NK-92 (cell line): ENCODE data around the gene WDR93.

Source experiments
- DNase-seq: peaks from one replicate; lab custom pipeline; 2025; ENCODE audit not compliant: unreplicated experiment; lab: John Stamatoyannopoulos, UW

Gene WDR93

GRCh38 chr15:89662893-89663626 lies 27.6 kb upstream of the WDR93 start:
- DNase-seq, result no peak

DNA sequence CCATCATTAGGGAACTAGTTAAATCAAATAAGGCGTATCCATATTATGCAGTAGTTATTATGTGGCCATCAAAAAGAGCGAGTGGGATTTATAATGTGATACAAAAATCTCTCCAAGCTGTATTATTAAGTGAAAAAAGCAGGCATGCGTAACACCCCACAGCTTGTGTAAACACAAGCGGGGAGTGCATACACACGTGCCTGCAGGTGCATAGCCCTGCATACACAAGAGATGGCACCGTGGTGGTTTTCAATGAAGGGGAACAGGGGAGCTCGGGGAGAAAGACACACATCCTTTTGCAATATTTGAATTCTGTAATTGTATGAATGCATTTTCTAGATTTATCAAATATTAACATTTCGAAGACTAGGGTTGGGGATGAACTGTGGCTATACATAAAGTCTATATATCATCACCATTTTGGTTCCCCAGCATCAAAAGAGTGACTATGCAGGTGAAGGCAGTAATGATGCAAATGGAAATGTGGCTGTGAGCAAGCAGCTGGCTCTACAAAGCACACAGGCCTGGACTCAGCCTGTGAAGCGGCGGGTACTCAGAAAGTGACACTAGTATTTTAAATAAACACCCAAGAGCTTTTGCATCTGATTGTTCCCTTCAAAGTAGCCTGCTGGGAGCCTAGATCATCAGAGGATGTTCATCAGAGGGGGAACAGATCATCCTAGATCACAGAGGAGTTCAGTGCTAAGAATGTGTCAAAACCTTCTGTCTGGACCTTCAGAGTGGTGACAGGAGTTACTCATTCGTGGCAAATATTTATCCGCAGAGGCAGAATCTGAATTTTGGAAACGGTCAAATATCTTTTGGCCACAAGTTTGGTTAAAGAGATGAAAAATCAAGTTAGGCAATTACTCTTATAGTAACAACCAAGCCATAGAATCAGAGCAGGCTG lies 25.9 kb upstream of the WDR93 start:
- no peak for DNase-seq

DNA sequence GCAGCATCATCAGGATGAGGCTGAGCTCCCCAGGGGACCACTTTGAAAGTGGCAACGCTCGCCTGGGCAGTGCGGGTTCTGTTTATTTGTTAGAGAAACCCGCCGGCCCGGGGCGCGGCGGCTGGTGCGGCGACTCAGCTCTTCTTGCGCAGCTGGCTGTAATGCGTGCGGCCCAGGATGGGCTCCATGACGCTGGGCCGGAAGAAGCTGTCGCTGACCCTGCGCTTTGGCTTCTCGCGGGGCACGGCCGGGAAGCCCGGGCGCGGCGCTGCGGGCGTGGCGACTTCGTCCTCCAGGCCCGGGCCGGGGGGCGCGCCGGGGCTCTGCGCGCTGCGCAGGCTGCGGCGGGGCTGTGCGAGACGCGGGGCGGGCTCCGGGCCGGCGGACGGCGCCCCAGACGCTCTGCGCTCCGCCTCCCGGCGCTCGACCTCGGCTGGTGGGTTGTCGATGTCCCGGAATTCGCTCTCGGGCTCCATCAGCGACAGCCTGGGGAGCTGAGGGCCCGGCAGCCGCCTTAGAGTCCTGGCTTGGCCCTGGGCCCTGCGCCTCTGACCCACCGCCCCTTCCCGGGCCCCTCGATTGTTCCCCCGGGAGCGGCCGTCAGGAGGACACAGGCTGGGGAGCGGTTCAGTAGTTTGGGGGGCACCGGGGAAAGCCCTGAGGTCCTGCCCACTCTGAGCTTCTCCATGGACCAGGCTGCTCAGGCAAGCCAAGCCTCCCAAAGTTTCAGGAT lies 25.0 kb upstream of the WDR93 start:
- DNase-seq, result no peak

GRCh38 chr15:89666184-89666857 lies 24.3 kb upstream of the WDR93 start:
- DNase-seq, result no peak

GRCh38 chr15:89666858-89667705 lies 23.5 kb upstream of the WDR93 start:
- DNase-seq, result no peak

- DNase-seq, result no peak
These were observed 23.0 kb upstream of the WDR93 start for GRCh38 chr15:89667706-89667960.

GRCh38 chr15:89668171-89668570 lies 22.4 kb upstream of the WDR93 start:
- DNase-seq, result no peak

DNA sequence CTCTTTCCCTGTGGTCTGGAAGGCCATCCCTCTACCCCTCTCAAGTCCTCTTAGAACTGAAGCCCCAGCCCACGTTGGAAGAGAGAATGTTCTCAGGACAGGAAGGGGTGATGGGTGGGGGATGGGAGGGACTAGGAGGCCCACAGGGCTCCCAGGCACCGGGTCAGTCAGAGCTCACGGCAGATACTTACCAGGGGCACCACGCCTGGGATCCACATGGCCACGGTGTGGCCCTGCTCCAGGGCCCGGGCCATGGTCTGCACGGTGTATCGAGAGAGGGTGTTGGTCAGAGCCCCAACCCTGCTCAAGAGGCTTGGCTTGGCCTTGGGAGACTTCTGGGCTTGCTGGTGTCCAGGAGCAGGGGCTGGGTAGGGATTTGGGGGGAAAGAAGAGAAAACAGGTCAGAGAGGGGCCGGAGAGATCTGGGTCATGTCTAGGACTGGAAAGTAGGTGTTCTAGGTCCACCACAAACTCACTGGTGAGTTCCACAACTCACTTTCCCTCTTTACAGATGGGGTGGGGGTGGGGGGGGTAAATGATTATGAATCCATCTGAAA lies 21.2 kb upstream of the WDR93 start:
- no peak for DNase-seq

DNA sequence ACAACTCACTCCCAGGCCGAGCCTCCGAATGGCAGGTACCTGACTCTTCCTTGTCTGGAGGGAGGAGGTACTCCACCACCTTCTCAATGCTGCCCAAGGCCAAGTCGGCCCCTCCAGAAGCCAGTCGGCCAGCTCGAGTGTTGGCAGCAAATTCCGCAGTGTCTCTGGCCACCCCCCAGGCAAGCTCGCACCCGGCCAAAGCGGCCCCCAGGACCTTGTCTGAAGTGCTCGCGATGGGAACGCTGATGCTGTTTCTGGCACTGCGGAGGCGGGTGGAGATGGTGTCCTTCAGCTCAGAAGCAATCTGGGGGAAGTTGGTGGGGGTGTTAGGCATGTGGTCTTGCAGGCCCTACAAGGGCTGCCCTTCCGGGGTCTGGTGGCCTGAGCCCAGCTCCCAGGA lies 20.7 kb upstream of the WDR93 start:
- DNase-seq, result no peak

DNA sequence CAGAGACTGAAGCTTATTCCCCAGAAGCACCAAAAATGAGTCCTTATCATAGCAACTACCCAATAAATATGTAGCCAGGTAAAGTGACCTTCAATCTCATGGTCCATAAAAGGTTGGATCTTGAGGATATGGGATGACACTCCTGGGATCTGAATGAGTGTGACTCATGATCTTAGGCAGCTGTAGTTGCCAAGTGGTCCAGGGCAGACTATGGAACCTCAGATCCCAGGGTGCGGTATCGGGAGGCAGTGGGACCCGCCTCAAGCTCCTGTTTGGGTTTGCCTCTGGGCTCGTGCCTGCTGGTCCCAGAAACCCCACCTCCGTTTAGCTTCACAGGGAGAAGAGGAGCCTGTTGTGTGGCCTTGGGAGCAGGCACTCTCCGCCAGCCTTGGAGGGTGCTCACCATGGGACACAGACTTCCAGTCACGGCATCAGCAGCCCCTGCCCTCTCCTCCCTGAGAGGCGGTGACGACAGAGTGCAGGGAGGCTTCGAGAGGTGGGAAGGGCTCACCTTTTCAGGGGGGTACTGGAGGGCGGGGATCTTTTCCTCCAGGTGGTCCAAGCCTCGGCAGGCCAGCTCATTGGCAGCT lies 19.5 kb upstream of the WDR93 start:
- no peak for DNase-seq

DNA sequence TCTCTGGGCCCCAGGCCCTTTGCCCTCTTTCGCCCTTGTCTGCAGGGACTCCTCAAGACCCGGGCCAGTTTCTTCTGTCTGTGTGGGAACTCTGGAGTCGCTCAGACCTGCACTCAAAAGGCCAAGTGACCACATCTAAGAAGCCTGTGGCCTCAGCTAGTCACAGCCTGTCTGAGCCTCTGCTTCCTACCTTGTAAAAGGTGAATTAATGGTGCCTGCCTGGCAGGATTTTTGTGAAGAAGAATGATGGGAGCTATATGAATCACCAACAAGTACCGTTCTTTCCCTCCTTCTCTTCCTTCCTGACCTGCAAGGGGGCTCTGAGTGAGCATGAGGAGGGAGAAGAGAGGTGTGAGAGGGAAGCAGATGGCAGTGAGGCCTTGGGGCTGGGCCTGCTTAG lies 18.9 kb upstream of the WDR93 start:
- no peak for DNase-seq

GRCh38 chr15:89672221-89673164 lies 18.1 kb upstream of the WDR93 start:
- DNase-seq, result no peak

DNA sequence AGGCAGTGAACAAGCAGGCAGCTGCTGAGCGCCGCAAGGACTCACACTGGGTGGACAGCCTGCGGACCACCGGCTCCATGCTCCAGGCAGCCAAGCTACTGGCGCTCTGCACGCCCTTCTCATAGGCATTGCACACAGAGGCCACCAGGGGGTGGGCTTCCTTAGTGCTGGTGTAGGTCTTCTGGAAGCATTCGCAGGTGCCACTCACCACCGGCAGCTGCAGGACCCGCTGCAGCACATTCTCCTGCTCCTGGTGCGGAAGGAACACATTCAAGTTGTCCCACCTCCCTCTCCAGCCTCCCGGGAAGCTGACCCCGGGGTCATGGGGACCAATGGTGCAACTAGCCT lies 17.5 kb upstream of the WDR93 start:
- DNase-seq, result no peak

DNA sequence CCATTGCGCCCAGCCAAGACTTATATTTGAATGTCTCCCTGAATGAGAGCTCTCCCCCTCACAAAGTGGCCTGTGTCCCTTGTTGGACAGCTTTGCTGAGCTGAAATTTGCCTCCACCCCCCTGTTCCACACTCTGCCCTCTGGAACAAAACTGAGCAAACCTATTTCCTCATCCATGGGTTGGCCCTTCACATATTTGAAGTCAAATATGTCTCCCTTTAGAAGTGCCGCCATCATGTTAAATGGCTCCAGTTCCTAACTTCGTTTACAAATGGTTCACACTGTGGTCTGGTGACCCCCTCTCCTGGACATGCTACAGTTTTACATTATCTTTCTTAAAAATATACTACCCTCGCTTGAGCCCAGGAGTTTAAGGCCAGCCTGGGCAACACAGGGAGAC lies 16.1 kb upstream of the WDR93 start:
- DNase-seq, result no peak

DNA sequence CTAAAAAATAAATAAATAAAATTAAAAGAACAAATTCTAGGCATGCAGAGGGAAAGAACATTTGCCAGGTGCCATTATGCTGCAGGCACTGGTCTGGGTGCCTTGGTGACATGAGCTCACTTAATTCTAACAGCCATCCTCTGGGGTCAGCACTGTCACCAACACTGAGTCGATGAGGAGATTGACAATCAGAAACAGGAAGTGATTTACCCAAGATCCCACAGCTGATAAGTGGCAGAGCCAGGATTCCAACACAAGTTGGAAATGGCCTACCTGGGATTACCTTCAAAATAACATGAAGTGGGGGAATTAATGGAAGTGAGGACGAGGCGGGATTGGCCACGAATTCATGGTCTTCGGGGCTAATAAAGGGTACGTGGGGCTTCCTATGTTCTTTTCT lies 15.0 kb upstream of the WDR93 start:
- no peak for DNase-seq

DNA sequence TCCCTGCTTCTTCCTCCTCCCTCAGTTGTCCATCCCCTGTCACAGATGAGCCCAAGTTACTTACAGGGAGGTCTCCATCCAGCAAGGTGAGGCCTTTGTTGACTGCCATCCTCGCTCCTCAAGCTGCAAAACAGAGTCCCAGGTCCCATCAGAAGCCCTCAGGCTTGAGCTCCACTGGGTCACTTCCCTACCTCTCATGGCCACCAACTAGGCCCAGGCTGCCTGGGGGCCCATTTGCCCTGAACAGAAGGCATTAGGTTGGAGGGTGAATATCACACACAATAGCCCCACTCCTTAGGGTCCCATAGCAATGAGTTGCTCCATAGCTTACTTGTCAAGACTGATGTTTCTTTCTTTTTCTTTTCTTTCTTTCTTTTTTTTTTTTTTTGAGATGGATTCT lies 13.2 kb upstream of the WDR93 start:
- no peak for DNase-seq

DNA sequence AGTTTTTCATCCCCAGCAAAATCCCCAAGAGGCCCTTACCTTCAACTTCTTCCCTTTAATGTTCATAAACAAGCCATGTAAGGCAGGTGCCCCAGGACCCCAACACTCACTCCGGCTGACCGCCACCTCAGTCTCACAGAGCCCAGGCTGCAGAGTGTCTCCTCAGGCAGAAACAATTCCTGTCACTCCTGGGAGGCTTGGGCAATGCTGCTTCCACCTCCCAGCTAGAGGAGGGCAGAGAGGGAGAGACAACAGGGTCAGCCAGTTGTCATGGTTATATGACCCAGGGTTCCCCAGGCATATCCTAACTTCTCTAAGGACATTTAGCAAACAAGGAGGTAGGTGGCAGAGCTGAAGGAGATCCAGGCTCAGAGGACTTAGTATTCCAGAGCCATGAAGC lies 11.4 kb upstream of the WDR93 start, which contains the start of gene PLIN1:
Gene PLIN1, minus strand, starts transcription at position 156 of the 400 bp plus-strand sequence. CDS start 1,878 bp downstream, outside the sequence.
- no peak for DNase-seq

GRCh38 chr15:89680282-89680873 lies 10.2 kb upstream of the WDR93 start:
- DNase-seq, result no peak
